ENCODE measurements around the gene DDX56. TPM values are rescaled to one million over a fixed set of nuclear protein-coding genes. Genes with fewer than 3 reads are reported as not detected.

Gene DDX56
- total and polyA plus RNA-seq, 2 of the 4 experiments (the other 2 are of a cell fraction), result 59.4 to 67.7 TPM

DNA sequence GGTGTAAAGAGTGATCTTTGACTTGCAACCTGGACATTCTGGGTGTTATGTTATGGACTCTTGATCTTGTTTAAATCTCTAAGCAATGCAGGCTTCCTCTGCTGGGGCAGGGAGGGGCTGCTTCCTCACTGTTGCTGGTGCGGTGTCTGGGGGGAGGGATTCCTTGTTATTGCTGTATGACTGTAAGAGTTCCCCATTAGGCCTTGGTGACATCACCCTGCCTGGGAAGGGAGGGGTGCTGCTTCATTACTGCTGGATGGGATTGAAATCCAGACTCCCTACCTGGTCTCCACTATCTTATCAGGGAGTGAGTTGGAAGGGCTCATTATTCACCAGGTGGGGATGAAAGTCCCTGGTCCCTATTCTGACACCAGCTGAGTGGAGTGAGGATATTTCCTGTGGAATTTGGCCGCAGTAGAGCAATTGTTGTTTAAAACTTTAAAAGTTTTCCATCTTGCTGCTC, 41.5 kb upstream of the DDX56 start:
- ChIA-PET POLR2A (ENCODE audit: unreplicated experiment) (no interaction called here), CTCF (no interaction called here)
- H2BK5ac ChIP-seq (ENCODE audit: low read depth, low read length, poor library complexity, severe bottlenecking), result no peak overlapping the region
- H3K56ac ChIP-seq (ENCODE audit: extremely low read depth, insufficient read depth, low read length), result no peak overlapping the region
- H3K18ac ChIP-seq (ENCODE audit: low read depth, low read length), result no peak overlapping the region
- H4K5ac ChIP-seq (ENCODE audit: low read depth, low read length), result no peak overlapping the region
- H3K9me1 ChIP-seq (ENCODE audit: insufficient read depth, low read length), result peaks cover 5% of the 10 kb centered on the region
- no peak overlapping the region for H4K91ac ChIP-seq (ENCODE audit: insufficient read depth, low read depth, low read length)
- H3K9ac ChIP-seq (ENCODE audit: low read depth, low read length), result no peak overlapping the region
- H3K36me3 ChIP-seq (ENCODE audit: control insufficient read depth, insufficient read depth, low read length), result peaks cover 2% of the 10 kb centered on the region; the same call in 1 of the 2 replicates
- no CpG with 5 or more reads among the region's 2 CpGs for WGBS, 2 experiments (ENCODE audit: extremely low coverage in 2 of 2, insufficient read length in 1 of 2)
- no peak overlapping the region for H3K4ac ChIP-seq (ENCODE audit: low read depth, low read length)
- no peak overlapping the region for H2BK120ac ChIP-seq (ENCODE audit: low read depth, low read length)
- H3K23ac ChIP-seq (ENCODE audit: low read depth, low read length), result no peak overlapping the region
- BruUV-seq (replicated peaks), result no TSS peak
- H3K79me1 ChIP-seq (ENCODE audit: low read depth in 1 of 2, low read length in 2 of 2), result peaks cover 20 to 52% of the 10 kb centered on the region in 2 experiments; a peak in 3 of 4 replicates
- no peak overlapping the region for H2BK20ac ChIP-seq (ENCODE audit: low read depth, low read length)
- no peaks in the 10 kb centered on the region for H3K27me3 ChIP-seq (ENCODE audit: control insufficient read depth, insufficient read depth, low read length)
- H2BK15ac ChIP-seq (ENCODE audit: low read depth, low read length), result no peak overlapping the region; the same call in 2 of the 3 replicates
- in situ Hi-C loops (cut with MboI; ENCODE audit: low sequenced_read_pairs) (no loop called here), intact Hi-C loops (cut with micrococcal nuclease) (no loop called here), dilution Hi-C loops (cut with HindIII; ENCODE audit: low sequenced_read_pairs, unreplicated experiment) (no loop called here)
- ATAC-seq (ENCODE audit: low read depth) (no peak), DNase-seq (peak; percentile 48)
- peaks cover 15% of the 10 kb centered on the region for H4K20me1 ChIP-seq (ENCODE audit: insufficient read depth, low read length)
- no peaks in the 10 kb centered on the region for H3K9me3 ChIP-seq (ENCODE audit: control insufficient read depth, insufficient read depth, low read length)
- no peak overlapping the region for H2AFZ ChIP-seq (replicated peaks; ENCODE audit: low read length, poor library complexity)
- H2AK9ac ChIP-seq (replicated peaks; ENCODE audit: low read depth, low read length, poor library complexity), result no peak overlapping the region
- peaks cover 5% of the 10 kb centered on the region for H3K4me1 ChIP-seq (ENCODE audit: control insufficient read depth, insufficient read depth, low read length)
- H3K27ac ChIP-seq (ENCODE audit: insufficient read depth, low read length), result no peak overlapping the region
- TF ChIP-seq, protein P1, sequence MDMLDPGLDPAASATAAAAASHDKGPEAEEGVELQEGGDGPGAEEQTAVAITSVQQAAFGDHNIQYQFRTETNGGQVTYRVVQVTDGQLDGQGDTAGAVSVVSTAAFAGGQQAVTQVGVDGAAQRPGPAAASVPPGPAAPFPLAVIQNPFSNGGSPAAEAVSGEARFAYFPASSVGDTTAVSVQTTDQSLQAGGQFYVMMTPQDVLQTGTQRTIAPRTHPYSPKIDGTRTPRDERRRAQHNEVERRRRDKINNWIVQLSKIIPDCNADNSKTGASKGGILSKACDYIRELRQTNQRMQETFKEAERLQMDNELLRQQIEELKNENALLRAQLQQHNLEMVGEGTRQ (IDR thresholded peaks at IDR 0.05; ENCODE audit: low read depth, low read length), result no peak
- no peak for TF ChIP-seq BHLHE40 (IDR thresholded peaks at IDR 0.05; ENCODE audit: low read depth, low read length)
- no peak for TF ChIP-seq CHD1 (IDR thresholded peaks at IDR 0.05; ENCODE audit: low read depth, low read length)
- no peak for TF ChIP-seq MAFK (IDR thresholded peaks at IDR 0.05; ENCODE audit: low read depth, low read length)
- no peak for TF ChIP-seq FOS (IDR thresholded peaks at IDR 0.05; ENCODE audit: low read depth, low read length)
- no peak for TF ChIP-seq NFE2L2 (IDR thresholded peaks at IDR 0.05; ENCODE audit: low read depth, low read length)
- TF ChIP-seq MAZ (IDR thresholded peaks at IDR 0.05; ENCODE audit: borderline replicate concordance, low read depth, low read length), result no peak
- no peak for TF ChIP-seq RAD21 (IDR thresholded peaks at IDR 0.05; ENCODE audit: low read length)
- TF ChIP-seq MXI1 (IDR thresholded peaks at IDR 0.05; ENCODE audit: borderline replicate concordance, low read depth, low read length), result no peak
- TF ChIP-seq RCOR1 (IDR thresholded peaks at IDR 0.05; ENCODE audit: insufficient replicate concordance, low read length), result no peak
- no peak for TF ChIP-seq RFX5 (IDR thresholded peaks at IDR 0.05; ENCODE audit: low read depth, low read length)
- TF ChIP-seq POLR2A (IDR thresholded peaks at IDR 0.05; ENCODE audit: low read depth, low read length), result no peak
- no peak for TF ChIP-seq SMC3 (IDR thresholded peaks at IDR 0.05; ENCODE audit: low read depth, low read length)
- TF ChIP-seq CEBPB (IDR thresholded peaks at IDR 0.05; ENCODE audit: low read depth, low read length), result no peak
- no peak overlapping the region for H2AK5ac ChIP-seq (ENCODE audit: low read depth, low read length)
- H3K14ac ChIP-seq (replicated peaks; ENCODE audit: low read depth, low read length), result no peak overlapping the region
- no peak overlapping the region for H3K4me2 ChIP-seq (ENCODE audit: low read depth, low read length)
- no peak overlapping the region for H4K8ac ChIP-seq (ENCODE audit: low read depth in 2 of 2, low read length in 2 of 2)
- no peak overlapping the region for H3K4me3 ChIP-seq (ENCODE audit: insufficient read depth, low read depth, low read length)
